PFSK-1 (cell line): ENCODE measurements around the gene GFOD1.

Experiments used
- FOXP2 ChIP-seq: optimal IDR thresholded peaks from 2 replicates; pipeline ENCODE3; 2011; ENCODE audit warnings: borderline replicate concordance, control low read depth, inconsistent platforms; ENCODE audit not compliant: insufficient read depth; ENCODE audit errors: extremely low read length, extremely low read depth
- POLR2AphosphoS5 ChIP-seq: IDR thresholded peaks from 2 replicates; pipeline ENCODE4 v1.6.1; 2012; ENCODE audit warnings: low read depth, mild to moderate bottlenecking, control low read depth, low read length, moderate library complexity
- SIN3A ChIP-seq: IDR thresholded peaks from 2 replicates; pipeline ENCODE4 v1.6.1; 2012; ENCODE audit warnings: mild to moderate bottlenecking, low read length, moderate library complexity, borderline replicate concordance; ENCODE audit not compliant: insufficient read depth
- TAF1 ChIP-seq: IDR thresholded peaks from 2 replicates; pipeline ENCODE4 v1.6.1; 2012; ENCODE audit warnings: low read length, control low read depth, borderline replicate concordance; ENCODE audit not compliant: insufficient read depth
- TF ChIP-seq, protein P1 (sequence below), 2 experiments: IDR thresholded peaks; 2 replicates each; pipeline versions ENCODE4 v1.6.1 to v1.8.0; 2011 to 2012; ENCODE audit warnings: low read depth in 2 of 2, low read length in 2 of 2, control low read depth in 1 of 2, inconsistent platforms in 1 of 2, mild to moderate bottlenecking in 1 of 2, moderate library complexity in 1 of 2; ENCODE audit not compliant: insufficient read depth in 1 of 2

GFOD1 gene

DNA sequence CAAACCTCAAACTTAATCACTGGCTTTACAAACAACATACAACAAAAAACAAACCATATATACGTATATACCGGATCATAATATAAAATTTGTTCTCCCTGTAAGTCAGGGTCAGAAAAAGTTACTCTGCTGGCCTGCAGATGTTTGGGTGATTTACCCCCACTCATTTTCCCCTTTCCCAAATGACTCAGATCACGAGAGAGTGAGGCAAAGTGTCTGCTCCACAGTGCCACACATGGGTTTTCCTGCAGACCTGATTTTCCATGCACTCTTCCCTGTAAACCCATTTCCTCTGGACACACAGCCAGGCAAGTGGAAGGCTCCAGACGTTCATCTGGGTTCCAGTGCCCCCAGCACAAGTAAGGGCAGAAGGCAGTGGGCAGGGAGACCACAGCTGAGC lies 23.5 kb downstream of the GFOD1 start:
- no peak for TF ChIP-seq POLR2AphosphoS5
- TF ChIP-seq, protein P1, sequence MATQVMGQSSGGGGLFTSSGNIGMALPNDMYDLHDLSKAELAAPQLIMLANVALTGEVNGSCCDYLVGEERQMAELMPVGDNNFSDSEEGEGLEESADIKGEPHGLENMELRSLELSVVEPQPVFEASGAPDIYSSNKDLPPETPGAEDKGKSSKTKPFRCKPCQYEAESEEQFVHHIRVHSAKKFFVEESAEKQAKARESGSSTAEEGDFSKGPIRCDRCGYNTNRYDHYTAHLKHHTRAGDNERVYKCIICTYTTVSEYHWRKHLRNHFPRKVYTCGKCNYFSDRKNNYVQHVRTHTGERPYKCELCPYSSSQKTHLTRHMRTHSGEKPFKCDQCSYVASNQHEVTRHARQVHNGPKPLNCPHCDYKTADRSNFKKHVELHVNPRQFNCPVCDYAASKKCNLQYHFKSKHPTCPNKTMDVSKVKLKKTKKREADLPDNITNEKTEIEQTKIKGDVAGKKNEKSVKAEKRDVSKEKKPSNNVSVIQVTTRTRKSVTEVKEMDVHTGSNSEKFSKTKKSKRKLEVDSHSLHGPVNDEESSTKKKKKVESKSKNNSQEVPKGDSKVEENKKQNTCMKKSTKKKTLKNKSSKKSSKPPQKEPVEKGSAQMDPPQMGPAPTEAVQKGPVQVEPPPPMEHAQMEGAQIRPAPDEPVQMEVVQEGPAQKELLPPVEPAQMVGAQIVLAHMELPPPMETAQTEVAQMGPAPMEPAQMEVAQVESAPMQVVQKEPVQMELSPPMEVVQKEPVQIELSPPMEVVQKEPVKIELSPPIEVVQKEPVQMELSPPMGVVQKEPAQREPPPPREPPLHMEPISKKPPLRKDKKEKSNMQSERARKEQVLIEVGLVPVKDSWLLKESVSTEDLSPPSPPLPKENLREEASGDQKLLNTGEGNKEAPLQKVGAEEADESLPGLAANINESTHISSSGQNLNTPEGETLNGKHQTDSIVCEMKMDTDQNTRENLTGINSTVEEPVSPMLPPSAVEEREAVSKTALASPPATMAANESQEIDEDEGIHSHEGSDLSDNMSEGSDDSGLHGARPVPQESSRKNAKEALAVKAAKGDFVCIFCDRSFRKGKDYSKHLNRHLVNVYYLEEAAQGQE (IDR thresholded peaks at IDR 0.05; ENCODE audit: insufficient read depth in 1 of 2, low read depth in 2 of 2, low read length in 2 of 2) = no peak
- TF ChIP-seq SIN3A = no peak
- TF ChIP-seq TAF1 = no peak
- no peak for TF ChIP-seq FOXP2

DNA sequence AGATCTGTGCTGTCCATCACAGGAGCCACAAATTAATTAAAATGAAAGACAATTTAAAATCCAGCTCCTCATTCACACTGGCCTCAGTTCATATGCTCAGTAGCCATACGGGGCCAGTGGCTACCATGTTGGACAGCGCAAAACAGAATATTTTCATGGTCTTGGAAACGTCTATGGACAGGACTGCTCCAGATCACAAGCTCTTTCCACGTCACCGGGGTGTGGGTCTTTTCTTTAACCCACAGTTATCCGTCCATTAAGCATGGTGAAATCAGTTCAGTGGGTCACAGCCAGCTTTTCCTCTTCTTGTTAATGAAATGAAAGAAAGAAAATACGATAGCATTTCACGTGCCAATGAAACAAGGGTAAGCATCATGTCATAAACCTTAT lies 24.1 kb downstream of the GFOD1 start:
- TF ChIP-seq TAF1 (no peak), FOXP2 (no peak), SIN3A (no peak), POLR2AphosphoS5 (no peak)
- TF ChIP-seq, protein P1 (IDR thresholded peaks at IDR 0.05; ENCODE audit: insufficient read depth in 1 of 2, low read depth in 2 of 2, low read length in 2 of 2) = no peak

DNA sequence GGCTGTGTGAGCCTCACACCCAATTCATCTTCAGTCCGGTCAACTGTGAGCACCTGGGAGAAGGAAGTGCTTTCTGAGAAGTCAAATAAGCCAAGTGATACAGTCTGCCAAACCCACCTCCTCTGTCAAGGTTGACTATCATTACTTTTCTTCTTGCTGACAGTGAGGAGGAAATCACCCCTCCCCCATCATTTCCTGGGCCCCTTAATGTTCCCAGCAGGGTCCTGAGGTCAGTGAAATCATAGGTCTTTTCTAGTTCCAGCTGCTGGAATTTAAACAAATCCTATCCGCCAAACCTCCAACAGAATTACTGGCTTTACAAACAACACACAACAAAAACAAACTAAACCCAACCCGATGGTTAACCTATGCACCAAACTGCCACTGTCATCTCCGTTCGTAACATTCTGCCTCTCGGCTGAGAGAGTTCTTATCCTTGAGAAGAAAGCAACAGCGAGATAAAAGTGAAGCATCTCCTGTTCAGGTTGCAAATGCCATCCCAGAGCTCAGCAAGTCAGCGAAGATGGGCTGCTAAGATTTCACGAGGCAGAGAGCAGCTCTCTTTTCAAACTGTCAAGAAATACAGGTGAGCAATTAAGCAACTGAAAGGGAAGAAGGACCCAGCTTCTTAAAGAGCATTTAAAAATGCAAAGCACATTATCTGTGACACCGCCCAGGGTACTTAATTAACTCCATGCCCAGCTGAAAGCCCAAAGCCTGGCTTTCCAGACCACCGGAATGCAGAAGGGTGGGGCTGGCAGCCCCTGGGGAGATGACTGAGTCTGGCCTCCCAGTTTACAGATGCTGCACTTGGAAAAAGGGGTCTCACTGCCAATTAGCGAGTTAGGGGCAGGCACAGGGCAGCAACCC lies 24.7 kb downstream of the GFOD1 start:
- TF ChIP-seq FOXP2 (no peak), TAF1 (no peak), SIN3A (no peak), POLR2AphosphoS5 (no peak)
- TF ChIP-seq, protein P1 (IDR thresholded peaks at IDR 0.05; ENCODE audit: insufficient read depth in 1 of 2, low read depth in 2 of 2, low read length in 2 of 2) = no peak

DNA sequence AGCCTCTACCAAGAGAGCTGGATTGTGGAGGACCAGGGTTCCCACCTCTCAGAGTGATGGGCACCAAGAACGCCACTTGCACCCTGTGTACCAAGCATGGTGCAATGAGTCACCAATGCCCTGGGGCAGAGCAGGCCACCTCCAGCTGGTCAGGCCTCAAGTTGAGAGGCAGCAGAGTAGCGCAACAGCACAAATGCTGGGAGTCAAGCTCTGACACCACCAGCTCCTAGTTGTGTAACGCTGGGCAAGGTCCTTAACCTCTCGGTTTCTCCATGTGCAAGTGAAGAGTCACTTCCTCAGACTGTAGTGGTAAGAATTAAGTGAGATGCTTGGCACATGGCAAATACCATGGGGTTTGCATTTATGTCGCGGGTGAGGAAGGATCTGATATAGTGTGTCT lies 25.6 kb downstream of the GFOD1 start:
- TF ChIP-seq TAF1 (no peak), SIN3A (no peak), FOXP2 (no peak), POLR2AphosphoS5 (no peak)
- TF ChIP-seq, protein P1 (IDR thresholded peaks at IDR 0.05; ENCODE audit: insufficient read depth in 1 of 2, low read depth in 2 of 2, low read length in 2 of 2) = no peak
